Measurements from ENCODE around the gene CACNA1B.
"Not testable (repeated sequence)": the region's sequence is repeated elsewhere in the genome, so short reads cannot be mapped to it uniquely, and the experiment has no call there.

Gene CACNA1B

DNA sequence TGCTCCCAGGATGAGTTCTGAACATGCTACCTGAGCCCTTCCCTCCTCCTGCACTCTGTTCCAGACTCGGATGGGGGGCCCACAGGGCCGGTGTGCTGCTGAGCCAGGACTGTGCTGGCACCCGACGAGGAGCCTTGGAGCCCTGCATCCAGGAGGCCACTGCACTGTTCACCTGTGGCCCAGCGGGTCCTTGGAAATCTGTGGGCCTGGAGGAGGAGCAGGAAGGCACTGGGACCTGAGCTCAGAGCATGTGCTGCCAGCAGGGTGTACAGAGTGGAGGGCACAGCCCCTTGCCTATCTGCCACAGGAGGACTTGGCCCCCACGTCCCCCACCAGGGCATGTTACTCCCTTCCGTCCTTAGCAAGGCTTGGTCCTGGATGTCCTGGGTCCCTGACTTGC, 265.9 kb downstream of the CACNA1B start:
- not testable (repeated sequence) for DNase-seq (ENCODE audit: low spot score)

DNA sequence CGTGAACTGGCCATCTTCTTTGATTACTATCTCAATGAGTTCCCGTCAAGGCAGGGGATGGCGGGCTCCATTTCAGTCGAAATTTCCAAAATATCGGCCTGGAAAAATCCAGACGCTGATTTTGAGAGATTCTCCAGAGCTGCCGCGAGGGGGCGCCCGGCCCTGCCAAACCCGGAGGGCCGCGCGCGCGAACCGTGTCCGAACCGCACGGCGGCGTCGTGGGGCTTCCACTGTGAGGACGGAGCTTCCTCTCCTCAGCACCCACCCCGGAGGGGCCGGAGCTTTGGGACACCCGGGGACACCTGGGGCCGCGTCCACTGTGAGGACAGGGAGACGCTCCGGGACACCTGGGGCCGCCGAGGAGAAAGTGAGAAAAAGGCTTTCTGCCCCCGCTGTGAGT, 270.0 kb downstream of the CACNA1B start:
- peak; percentile 24 for DNase-seq (ENCODE audit: low spot score)

DNA sequence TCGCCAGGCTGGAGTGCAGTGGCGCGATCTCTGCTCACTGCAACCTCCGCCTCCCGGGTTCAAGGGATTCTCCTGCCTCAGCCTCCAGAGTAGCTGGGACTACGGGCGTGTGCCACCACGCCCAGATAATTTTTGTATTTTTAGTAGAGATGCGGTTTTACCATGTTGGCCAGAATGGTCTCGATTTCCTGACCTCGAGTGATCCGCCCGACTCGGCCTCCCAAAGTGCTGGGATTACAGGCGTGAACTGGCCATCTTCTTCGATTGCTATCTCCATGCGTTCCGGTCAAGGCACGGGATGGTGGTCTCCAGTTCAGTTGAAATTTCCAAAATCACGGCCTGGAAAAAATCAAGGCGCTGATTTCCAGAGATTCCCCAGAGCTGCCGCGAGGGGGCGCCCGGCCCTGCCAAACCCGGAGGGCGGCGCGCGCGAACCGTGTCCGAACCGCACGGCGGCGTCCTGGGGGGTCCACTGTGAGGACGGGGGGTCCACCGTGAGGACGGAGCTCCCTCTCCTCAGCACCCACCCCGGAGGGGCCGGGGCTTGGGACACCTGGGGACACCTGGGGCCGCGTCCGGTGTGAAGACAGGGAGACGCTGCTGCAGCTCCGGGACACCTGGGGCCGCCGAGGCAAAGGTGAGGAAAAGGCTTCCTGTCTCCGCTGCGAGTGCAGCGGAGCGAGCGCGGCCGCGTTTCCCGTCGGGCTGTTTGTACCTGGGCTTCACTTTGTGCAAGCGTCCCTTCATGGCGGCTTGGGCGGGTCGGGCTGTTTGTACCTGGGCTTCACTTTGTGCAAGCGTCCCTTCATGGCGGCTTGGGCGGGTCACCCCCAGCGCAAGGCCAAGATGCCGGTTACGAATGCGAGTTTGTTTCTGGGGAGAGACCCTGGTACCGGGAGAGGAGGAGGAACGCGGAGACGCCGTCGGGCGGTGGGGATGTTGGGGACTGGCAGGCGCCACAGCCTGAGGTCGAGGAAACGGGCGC, 272.4 kb downstream of the CACNA1B start:
- DNase-seq (ENCODE audit: low spot score): peak; percentile 61

DNA sequence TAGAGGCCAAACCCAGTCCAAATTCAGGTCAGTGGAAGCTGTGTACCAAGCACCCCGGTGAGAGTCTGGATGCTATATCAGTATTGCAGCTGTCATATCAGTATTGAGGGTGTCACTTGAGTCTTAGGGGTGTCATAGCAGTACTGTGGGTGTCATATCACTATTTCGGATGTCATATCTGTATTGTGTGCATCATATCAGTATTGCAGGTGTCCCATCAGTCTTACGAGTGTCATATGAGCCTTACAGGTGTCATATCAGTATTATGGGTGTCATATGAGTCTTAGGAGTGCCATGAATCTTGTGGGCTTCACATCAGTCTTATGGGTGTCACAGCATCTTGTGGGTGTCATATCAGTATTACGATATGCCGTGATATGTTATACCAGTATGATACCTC, 278.2 kb downstream of the CACNA1B start:
- DNase-seq (ENCODE audit: low spot score): not testable (repeated sequence)

DNA sequence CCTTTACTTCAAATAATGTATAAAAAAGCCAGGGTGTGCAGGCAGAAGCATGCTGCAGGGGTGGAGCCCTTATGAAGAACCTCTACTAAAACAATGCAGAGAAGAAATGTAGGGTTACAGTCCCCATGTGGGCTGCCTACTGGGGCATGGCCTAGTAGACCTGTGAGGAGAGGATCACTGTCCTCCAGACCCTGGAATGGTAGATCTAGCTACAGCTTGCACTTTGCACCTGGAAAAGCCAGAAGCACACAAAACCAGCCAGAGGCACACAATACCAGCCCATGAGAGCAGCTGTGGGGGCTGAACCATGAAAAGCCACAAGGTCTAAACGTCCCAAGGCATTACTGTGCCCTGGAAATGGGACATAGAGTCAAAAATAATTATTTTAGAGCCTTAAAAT, 289.2 kb downstream of the CACNA1B start:
- DNase-seq (ENCODE audit: low spot score): not testable (repeated sequence)

All from kidney tubule cell (primary cell).